OCI-LY3 (cell line): ENCODE data around the gene IGFL2.
"Not testable (repeated sequence)": the region's sequence is repeated elsewhere in the genome, so short reads cannot be mapped to it uniquely, and the experiment has no call there.

Experiments
- H2AFZ ChIP-seq: fragments of 200-600, 300-600 bp; shearing (Covaris generic); 2 replicates; pipeline ENCODE4 v1.6.0; 2014; ENCODE audit warnings: antibody characterized with exemption, low read depth, low read length
- H3K27ac ChIP-seq: fragments of 200-600, 300-600 bp; sonication (generic); 2 replicates; pipeline ENCODE4 v1.5.1; 2014; ENCODE audit warnings: mild to moderate bottlenecking, low read length, moderate library complexity, mixed read lengths
- H3K27me3 ChIP-seq: fragments of 200-600, 300-600 bp; sonication (generic); 2 replicates; pipeline ENCODE4 v1.6.1; 2014; ENCODE audit warnings: low read depth, low read length, mixed read lengths
- H3K36me3 ChIP-seq: fragments of 200-600, 300-600 bp; sonication (generic); replicated peaks from 2 replicates; pipeline ENCODE3; 2014; ENCODE audit warnings: low read depth, low read length, mixed read lengths
- H3K4me1 ChIP-seq: fragments of 300-600, 200-600 bp; sonication (generic); 2 replicates; pipeline ENCODE4 v1.6.1; 2014; ENCODE audit warnings: low read length, mixed read lengths
- H3K4me2 ChIP-seq: fragments of 200-600, 300-600 bp; sonication (generic); 2 replicates; pipeline ENCODE4 v1.6.1; 2014; ENCODE audit warnings: low read length, mixed read lengths
- H3K4me3 ChIP-seq: fragments of 300-600, 200-600 bp; sonication (generic); 2 replicates; pipeline ENCODE4 v1.5.1; 2014; ENCODE audit warnings: antibody characterized with exemption, mild to moderate bottlenecking, low read length, moderate library complexity
- H3K79me2 ChIP-seq: fragments of 300-600, 200-600 bp; shearing (Covaris generic); 2 replicates; pipeline ENCODE4 v1.6.1; 2014; ENCODE audit warnings: mild to moderate bottlenecking, low read length, mixed read lengths
- H3K9ac ChIP-seq: fragments of 300-600, 200-600 bp; shearing (Covaris generic); 2 replicates; pipeline ENCODE4 v1.6.0; 2014; ENCODE audit warnings: mild to moderate bottlenecking, low read length, moderate library complexity
- H3K9me3 ChIP-seq: fragments of 200-600, 300-600 bp; shearing (Covaris generic); 2 replicates; pipeline ENCODE4 v1.6.1; 2014; ENCODE audit warnings: low read length, mixed read lengths; ENCODE audit not compliant: insufficient read depth
- H4K20me1 ChIP-seq: fragments of 200-600, 300-600 bp; sonication (generic); 2 replicates; pipeline ENCODE4 v1.6.1; 2016; ENCODE audit warnings: low read length, mixed read lengths; ENCODE audit not compliant: insufficient read depth
- CTCF ChIP-seq: fragments of 200-600, 300-600 bp; sonication (generic); IDR thresholded peaks from 2 replicates; pipeline ENCODE4 v1.5.1; 2014; ENCODE audit warnings: antibody characterized with exemption, low read length, low read depth
- EZH2phosphoT487 ChIP-seq: fragments of 200-600 bp; shearing (Covaris generic); IDR thresholded peaks from 2 replicates; pipeline ENCODE4 v1.6.1; 2018; ENCODE audit warnings: antibody characterized with exemption, mixed run types, low read depth

IGFL2 gene

GRCh38 chr19:46160233-46160775 lies 12.3 kb downstream of the IGFL2 start:
- no peak overlapping the region for H3K4me3 ChIP-seq
- no peaks in the 10 kb centered on the region for H3K4me1 ChIP-seq
- H3K36me3 ChIP-seq, result no peaks in the 10 kb centered on the region
- H3K79me2 ChIP-seq, result no peaks in the 10 kb centered on the region
- TF ChIP-seq CTCF (no peak), EZH2phosphoT487 (no peak)
- no peaks in the 10 kb centered on the region for H3K9me3 ChIP-seq
- no peak overlapping the region for H2AFZ ChIP-seq
- H4K20me1 ChIP-seq, result no peaks in the 10 kb centered on the region
- H3K27me3 ChIP-seq, result no peaks in the 10 kb centered on the region; the same call in 1 of the 2 replicates
- H3K27ac ChIP-seq, result no peak overlapping the region
- H3K4me2 ChIP-seq, result no peak overlapping the region
- no peak overlapping the region for H3K9ac ChIP-seq

- not testable (repeated sequence) for H3K4me1 ChIP-seq, H3K9ac ChIP-seq, H3K79me2 ChIP-seq, H4K20me1 ChIP-seq, H3K36me3 ChIP-seq, H3K27me3 ChIP-seq, H3K27ac ChIP-seq, H3K9me3 ChIP-seq, H3K4me2 ChIP-seq, H2AFZ ChIP-seq, H3K4me3 ChIP-seq
These were observed 13.7 kb downstream of the IGFL2 start for GRCh38 chr19:46161642-46162257.

GRCh38 chr19:46162731-46163130 lies 14.7 kb downstream of the IGFL2 start:
- H4K20me1 ChIP-seq, result no peaks in the 10 kb centered on the region
- no peak overlapping the region for H3K4me2 ChIP-seq
- no peak overlapping the region for H3K4me3 ChIP-seq
- no peaks in the 10 kb centered on the region; the same call in 1 of the 2 replicates for H3K27me3 ChIP-seq
- no peak overlapping the region for H3K9ac ChIP-seq
- H3K79me2 ChIP-seq, result no peaks in the 10 kb centered on the region
- no peaks in the 10 kb centered on the region for H3K9me3 ChIP-seq
- H3K4me1 ChIP-seq, result no peaks in the 10 kb centered on the region
- H3K27ac ChIP-seq, result no peak overlapping the region
- TF ChIP-seq CTCF, result no peak
- TF ChIP-seq EZH2phosphoT487, result no peak
- H3K36me3 ChIP-seq, result no peaks in the 10 kb centered on the region
- H2AFZ ChIP-seq, result no peak overlapping the region

GRCh38 chr19:46173886-46174480 lies 25.9 kb downstream of the IGFL2 start:
- H3K4me3 ChIP-seq, result no peak overlapping the region
- H3K9me3 ChIP-seq, result no peaks in the 10 kb centered on the region
- H4K20me1 ChIP-seq, result no peaks in the 10 kb centered on the region
- H3K4me1 ChIP-seq, result peaks cover 22% of the 10 kb centered on the region
- no peak overlapping the region for H2AFZ ChIP-seq
- H3K36me3 ChIP-seq, result no peaks in the 10 kb centered on the region
- peaks cover 3% of the 10 kb centered on the region; the same call in 1 of the 2 replicates for H3K27me3 ChIP-seq
- no peak for TF ChIP-seq EZH2phosphoT487
- no peak for TF ChIP-seq CTCF
- H3K9ac ChIP-seq, result no peak overlapping the region
- no peaks in the 10 kb centered on the region for H3K79me2 ChIP-seq
- no peak overlapping the region for H3K27ac ChIP-seq
- H3K4me2 ChIP-seq, result no peak overlapping the region
